GM23338 (cell line): Measurements from ENCODE around the gene NLRP6.

Source experiments
- CTCF ChIP-seq, 2 experiments: fragments of 200-600 bp in 1 of 2; sonication (generic) in 1 of 2; conservative IDR thresholded peaks; 2 replicates each; pipeline versions ENCODE4 v1.5.1 to v1.6.1; 2016 to 2017; ENCODE audit warnings: antibody characterized with exemption in 2 of 2, low read depth in 2 of 2, mild to moderate bottlenecking in 2 of 2, moderate library complexity in 1 of 2
- EZH2 ChIP-seq: fragments of 200-600 bp; sonication (generic); IDR thresholded peaks from one replicate; pipeline ENCODE4 v1.8.0; 2017; ENCODE audit warnings: antibody characterized with exemption, mild to moderate bottlenecking, low read depth; ENCODE audit not compliant: unreplicated experiment
- EZH2phosphoT487 ChIP-seq: fragments of 200-600 bp; sonication (generic); IDR thresholded peaks from one replicate; pipeline ENCODE4 v1.8.1; 2018; ENCODE audit warnings: antibody characterized with exemption; ENCODE audit not compliant: unreplicated experiment
- NANOG ChIP-seq: IDR thresholded peaks from 2 replicates; pipeline ENCODE4 v1.6.1; 2016; ENCODE audit warnings: antibody characterized with exemption, borderline replicate concordance
- POLR2AphosphoS5 ChIP-seq: IDR thresholded peaks from 2 replicates; pipeline ENCODE4 v1.6.1; 2016; ENCODE audit warnings: antibody characterized with exemption, low read depth

- TF ChIP-seq EZH2phosphoT487 (no peak), CTCF (conservative IDR thresholded peaks at IDR 0.05; ENCODE audit: low read depth in 2 of 2) (no peak), NANOG (no peak), POLR2AphosphoS5 (no peak), EZH2 (no peak)
These were observed 7.7 kb downstream of the NLRP6 start for GRCh38 chr11:285894-286220.
